GM18526 (cell line): Measurements from ENCODE around the gene OR6C70.

Source experiments
- POLR2A ChIP-seq: IDR thresholded peaks from 3 replicates; pipeline ENCODE4 v1.6.1; 2011; ENCODE audit not compliant: insufficient read length; ENCODE audit errors: extremely low read depth

OR6C70 gene

GRCh38 chr12:55425954-55426353, 44.0 kb downstream of the OR6C70 start, which contains the start of gene OR6C76:
TSS of gene OR6C76 (plus strand) at chr12:55426254. CDS start at chr12:55426254, 0 bp downstream.
- no peak for TF ChIP-seq POLR2A

- no peak for TF ChIP-seq POLR2A
Measured at GRCh38 chr12:55420307-55420962, 49.5 kb downstream of the OR6C70 start.
